Skeletal muscle cell (primary cell): ENCODE results near the gene PTDSS2.
"Not testable (repeated sequence)": the region's sequence is repeated elsewhere in the genome, so short reads cannot be mapped to it uniquely, and the experiment has no call there.

Experiments
- DNase-seq: peaks from one replicate; pipeline ENCODE4 v3.0.0-alpha.2; 2010; ENCODE audit warnings: low read depth
- H3K4me3 ChIP-seq: 2 replicates; pipeline ENCODE4 v1.5.1; 2011; ENCODE audit warnings: low read depth, mild to moderate bottlenecking, control low read depth, low read length, moderate library complexity

PTDSS2 gene

DNA sequence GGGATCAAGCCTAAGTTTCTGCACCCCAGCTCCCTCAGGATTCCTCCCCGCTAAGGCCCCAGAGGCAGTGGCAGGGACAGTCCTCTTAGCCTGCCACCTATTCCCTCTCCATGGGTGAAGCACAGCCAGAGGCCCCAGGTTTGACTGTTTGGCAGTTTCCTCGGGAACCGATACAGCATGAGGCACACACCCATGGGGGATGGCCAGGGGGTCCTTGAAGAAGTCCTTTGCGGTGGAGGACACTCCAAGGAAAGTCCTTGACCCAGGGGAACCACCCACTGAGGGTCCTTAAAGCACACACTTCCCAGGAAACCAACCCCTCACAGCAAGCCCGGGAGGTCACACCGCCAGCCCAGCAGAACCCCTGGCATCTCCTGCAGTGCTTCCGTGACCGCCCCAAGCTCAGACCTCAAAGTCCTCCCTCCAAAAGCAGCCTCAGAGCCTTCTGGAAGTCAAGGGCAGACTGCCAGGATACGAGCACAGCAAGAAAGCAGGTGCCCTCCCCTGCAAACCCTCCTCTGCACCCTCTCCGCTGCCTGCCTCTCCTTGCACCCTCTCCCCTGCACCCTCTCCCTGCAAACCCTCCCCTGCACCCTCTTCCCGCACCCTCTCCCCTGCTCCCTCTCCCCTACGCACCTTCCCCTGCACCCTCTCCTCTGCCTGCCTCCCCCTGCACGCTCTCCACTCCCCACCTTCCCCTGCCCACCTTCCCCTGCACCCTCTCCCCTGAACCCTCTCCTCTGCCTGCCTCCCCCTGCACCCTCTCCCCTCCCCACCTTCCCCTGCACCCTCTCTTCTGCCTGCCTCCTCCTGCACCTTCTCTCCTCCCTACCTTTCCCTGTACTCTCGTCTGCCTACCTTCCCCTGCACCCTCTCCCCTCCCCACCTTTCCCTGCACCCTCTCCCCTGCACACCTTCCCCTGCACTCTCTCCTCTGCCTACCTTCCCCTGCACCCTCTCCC, 36.7 kb upstream of the PTDSS2 start:
- no peak overlapping the region for H3K4me3 ChIP-seq
- DNase-seq: no peak

DNA sequence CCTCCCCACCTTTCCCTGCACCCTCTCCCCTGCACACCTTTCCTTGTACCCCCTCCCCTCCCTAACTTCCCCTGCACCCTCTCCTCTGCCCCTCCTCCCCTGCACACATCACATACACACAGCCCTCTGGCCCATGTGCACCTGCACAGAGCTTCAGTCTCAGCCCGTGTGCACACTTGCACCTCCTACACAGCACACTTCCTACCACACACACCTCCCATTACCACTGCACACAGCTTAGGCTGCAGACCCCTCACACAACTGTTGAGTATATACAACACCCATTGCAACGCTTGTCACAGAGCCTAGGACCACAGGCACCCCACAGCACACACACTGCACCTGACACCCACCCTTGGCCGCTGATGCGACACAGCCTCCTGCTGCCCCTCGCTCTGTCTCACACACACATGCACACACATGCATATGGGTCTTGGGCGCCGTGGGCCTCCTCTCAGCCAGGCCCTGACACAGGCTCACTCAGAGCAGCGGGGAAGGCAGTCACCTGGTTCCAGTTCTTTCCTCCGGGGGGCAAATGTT, 35.7 kb upstream of the PTDSS2 start:
- DNase-seq: no peak
- H3K4me3 ChIP-seq: no peak overlapping the region

DNA sequence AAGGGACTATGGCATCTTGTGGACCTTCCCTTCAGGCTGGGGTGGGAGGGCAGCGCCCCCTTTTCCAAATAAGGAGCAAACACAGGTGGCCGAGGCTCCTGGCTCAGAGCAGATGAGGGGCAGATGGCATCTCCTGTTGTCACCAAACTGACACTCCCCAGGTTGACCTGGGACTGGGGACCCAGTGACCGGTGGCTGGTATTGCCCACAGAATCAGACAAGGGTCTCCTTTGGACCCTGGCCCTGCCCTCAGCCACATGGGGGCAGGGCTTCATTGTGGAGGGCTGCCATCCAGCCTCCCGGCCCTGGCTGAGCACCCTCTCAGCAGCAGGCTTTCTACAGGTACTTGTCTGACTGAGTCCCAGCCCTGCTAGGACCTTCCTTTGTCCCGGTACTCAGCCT, 34.4 kb upstream of the PTDSS2 start:
- DNase-seq: no peak
- no peak overlapping the region for H3K4me3 ChIP-seq

DNA sequence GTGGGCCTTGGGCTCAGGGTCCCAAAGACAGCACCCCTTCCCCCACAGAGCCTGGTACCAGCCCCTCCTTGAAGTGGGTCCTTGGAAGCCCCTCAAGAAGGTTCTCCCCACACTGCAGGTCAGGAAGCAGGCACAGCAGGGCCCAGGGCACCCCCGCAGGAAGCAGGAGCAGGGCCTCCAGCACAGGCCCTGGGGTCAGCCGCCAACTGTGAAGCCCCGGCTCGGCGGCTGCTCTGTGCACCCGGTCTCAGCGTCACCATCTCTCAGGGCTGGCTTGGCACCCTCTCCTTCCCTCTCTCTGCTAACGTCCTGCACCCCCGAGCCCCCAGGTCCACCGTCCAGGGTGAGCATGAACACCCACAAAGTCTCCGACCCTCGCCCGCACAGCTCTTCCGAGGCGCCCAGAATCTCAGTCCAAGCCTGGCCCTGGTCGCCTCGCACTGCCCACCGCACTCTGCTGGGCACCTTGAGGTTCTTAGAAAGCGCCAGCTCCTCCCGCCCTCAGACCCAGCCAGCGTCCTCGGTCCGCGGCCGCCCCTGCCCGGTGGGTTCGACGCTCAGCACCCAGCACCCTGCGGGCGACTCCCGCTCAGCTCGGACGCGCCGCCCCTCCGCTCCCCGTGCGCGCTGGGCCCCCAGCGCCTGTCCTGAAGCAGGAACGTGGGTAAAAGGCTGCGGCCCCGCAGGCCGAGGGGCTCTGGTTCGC, 33.9 kb upstream of the PTDSS2 start:
- H3K4me3 ChIP-seq: peak overlapping the region; percentile 47
- no peak for DNase-seq

DNA sequence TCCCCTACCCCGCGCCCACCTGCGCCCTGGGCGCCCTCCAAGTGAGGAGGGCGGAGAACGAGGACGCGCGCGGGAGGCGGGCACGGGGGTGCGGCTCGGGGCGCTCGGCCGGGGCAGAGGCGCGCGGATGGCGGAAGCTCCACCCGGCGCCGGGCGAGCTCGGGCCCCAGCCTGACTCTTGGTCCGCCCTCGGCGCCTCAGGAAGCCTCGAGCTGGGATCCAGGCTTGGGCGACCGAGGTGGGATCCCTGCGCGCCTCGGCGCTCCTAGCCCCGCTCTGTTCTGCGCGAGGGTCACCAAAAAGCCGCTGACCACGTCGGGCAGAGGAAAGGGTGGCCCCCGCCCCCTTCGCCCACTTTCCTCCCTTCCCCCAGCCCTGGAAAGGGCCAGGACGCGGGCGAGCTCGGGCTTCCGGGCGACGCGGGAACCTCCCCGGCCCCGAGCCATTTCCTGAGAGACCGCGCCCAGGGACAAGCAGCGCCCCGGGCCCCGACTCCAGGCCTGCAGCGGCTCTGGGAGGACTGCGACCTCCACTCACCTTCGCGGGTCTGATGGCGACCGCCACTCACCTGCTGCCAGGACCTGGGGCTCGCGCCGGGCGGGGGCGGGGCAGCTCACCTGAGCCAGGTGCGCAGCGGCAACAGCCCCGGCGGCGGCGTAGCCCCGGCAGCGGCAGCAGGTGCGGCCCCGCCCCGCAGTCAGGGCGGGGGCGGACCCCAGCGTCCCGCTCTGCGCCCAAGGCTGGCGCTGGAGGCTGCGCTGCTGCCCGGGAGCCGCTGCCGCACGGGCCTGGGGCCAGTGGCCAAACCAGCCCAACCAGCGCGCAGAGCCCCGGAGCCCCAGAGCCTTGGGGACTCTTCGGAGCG, 33.1 kb upstream of the PTDSS2 start:
- H3K4me3 ChIP-seq: peak overlapping the region; percentile 47
- DNase-seq: no peak

DNA sequence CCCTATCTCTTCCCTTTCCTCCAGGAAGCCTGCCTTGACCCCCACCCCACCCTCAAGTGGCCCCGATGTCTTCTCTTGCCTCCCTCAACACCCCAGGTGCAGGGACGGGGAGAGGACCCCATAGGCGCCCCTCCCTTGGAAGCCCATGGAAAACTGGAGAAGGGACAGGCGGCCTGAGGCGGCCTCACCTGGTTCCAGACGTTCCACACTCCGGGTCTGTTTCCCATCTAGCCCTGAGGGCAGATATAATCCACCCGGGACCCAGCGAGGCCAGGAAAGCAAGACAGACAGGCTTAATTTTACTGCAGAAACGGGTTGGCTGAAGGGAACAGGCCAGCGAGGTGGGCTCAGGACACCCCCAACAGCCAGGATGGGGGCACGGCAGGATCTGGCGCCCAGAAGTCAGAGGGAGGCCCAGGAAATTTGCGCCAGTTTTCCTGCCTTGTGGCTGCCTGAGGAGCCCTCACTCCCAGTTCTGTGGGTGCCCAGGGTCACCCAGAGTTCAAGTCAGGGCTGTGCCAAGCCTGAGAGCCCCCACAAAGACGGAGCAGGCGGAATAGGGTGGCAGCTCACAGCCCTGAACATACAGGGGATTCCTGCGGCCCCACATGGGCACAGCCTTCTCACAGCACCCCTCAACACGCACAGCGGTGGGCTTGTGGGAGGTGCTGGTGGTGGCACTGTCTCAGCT, 32.3 kb upstream of the PTDSS2 start:
- DNase-seq: no peak
- no peak overlapping the region for H3K4me3 ChIP-seq

DNA sequence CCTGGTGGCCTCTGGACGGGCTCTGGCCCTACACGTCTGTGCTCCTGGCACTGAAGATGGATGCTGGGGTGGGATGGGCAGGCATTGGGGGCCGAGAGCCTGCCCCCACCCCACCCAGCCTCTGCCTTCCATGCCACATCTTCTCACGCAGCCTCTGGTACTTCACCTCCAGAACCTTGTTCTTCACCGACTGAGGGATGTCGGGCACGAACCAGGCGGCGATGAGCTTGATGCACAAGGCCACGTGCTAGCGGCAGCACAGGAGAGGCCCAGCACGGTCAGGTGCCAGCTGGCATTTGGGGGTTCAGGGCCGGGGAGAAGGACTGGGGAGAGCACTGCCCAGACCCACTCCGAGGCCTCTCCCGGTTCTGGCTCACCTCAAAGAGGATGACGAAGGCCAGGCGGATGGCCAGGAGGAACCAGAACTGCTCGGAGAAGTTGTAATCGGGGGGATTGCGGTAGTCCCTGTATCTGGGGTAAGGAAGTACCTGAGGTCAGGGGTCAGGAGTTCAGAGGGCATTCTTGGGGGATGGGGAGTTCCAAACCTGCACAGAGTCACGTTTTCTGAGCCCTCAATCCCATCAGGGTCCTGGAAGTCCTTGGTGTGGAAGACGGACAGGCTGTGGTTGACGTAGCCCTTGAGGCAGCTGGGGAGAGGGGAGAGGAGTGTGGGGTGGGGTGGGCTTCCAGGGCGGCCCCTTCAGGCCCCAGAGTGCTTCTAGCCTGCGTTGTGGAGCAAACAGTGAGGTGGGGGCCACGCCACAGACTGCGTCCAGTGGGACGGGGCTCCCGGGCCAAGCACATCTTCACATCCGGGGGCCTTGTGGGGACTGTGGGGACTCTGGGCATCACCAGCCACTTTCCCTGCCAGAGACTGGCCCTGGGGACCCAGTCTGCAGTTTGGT, 31.5 kb upstream of the PTDSS2 start:
- no peak for DNase-seq
- no peak overlapping the region for H3K4me3 ChIP-seq

DNA sequence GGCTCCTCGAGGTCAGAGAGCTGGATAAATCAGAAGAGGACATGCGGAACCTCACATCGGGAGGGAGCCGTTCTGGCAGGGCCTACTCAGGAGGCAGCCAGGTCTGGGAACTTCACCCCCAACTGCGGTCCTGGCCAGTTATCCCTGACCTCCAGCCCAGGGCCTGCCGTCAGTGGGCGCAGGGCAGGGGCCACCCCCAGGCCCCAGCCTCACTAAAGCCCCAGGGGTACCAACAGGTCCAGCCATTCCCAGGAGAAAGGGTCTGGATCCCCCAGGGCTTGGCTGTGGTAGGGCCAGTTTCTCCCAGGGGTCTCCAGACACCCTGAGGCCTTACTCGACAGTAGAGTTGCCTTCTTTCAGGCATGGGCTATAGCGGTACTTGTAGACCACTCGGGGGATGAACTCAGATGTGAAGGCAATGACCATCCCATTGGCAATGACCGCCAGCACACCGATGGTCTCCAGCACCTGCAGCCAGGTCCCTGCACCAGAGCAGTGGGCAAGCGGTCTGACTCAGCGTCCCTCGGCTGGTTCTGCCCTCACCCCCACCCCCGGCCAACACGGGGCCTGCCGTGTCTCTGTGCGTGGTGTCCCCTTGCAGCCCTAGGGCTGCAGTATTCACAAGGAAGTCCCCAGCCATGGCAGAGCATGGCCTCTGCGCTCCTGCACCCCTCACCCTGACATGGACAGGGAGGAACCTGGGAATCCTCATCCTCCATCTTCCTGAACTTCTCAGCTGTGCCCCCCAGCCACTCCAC, 30.7 kb upstream of the PTDSS2 start:
- H3K4me3 ChIP-seq: no peak overlapping the region
- no peak for DNase-seq

DNA sequence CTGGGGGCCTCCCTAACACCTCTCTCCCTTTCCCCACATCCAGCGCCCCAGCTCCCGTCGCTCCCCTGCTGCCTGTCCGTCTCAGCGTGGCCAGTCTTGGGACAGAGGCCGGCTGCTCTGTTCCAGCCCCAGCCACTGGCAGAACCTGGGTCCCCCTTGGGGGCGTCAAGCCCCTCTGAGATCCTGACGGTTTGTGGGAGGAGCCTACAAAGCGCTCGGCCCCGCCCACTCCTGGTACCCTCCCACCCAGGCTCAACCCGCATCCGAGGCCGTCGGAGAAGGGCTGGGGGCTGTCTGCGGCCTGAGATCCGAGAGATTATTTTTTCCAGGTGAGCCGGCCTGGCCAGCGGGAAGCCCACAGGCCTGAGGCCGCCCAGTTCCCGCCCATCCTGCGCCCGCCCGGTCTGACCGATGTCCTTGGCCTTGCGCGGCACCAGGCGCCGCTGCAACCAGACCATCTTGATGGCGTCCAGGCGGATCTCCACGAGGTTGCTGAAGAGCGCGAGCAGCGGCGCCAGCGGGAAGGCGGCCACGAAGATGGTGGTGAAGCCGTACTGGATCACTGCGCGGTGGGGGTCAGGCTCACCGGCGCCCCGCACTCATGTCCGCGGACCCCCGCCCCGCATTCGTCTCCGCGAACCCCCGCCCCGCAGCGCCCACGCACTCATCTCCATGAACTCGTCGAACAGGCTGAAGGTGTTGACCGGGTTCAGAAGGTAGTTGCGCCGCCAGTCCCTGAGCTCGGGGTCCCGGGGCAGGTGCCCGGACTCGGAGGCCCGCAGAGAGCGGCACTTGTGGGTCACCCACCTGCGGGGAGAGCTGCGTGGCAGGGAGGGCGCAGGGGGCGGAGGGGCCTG, 29.8 kb upstream of the PTDSS2 start:
- H3K4me3 ChIP-seq: no peak overlapping the region
- DNase-seq: no peak

DNA sequence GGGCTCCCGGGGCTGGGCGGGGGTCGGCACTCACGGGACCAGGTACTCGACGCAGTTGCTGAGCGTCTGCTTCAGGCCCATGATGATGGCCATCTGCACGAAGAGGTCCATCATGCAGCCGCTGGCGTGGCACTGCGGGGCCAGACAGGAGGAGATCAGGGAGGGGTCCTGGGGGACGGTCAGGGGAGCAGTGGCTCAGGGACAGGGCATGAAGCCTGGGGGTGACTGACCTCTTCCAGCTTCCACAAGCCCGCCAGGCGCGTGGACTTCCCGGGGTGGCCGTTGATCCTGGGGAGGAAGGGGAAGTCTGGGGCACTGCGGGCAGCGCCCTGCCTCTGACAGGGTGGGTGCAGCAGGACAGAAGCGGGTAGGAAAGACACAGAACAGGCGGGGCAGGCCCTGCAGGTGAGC, 29.2 kb upstream of the PTDSS2 start:
- H3K4me3 ChIP-seq: no peak overlapping the region
- no peak for DNase-seq

DNA sequence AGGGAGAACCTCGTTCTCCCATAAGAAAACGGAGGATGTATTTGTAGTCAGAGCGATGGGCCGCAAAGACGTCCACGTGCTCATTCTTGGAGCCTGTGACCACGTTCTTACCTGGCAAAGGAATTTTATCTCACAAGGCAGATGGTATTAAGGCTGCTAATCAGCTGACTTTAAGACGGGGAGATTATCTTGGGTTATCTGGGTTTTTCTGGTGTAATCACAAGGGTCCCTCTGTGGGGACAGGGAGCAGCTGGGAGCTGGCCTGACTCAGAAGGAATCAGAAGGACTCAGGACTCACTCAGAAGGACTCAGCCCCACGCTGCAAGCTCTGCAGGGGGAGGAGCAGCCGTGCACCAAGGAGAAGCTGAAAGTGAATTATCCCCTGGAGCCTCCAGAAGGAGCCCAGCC, 27.8 kb upstream of the PTDSS2 start:
- H3K4me3 ChIP-seq: no peak overlapping the region
- no peak for DNase-seq

DNA sequence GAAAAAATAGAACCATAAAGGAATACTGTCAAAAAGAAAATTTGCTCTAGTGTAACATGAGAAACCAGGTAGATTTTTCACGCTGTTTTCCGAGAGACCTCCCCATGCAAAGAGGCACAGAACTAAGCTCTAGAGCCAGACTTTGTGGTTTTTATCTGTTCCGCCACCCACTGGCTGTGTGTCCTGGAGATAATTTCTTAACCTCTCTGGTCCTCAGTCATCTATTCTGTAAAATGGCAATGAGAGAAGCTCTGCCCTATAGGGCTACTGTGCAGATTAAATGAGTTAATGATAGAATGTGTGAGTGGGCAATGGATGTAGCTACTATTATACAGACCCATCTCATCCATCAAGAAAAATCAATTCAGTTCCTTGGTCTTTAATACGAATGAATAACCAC, 25.8 kb upstream of the PTDSS2 start:
- no peak for DNase-seq
- no peak overlapping the region for H3K4me3 ChIP-seq

DNA sequence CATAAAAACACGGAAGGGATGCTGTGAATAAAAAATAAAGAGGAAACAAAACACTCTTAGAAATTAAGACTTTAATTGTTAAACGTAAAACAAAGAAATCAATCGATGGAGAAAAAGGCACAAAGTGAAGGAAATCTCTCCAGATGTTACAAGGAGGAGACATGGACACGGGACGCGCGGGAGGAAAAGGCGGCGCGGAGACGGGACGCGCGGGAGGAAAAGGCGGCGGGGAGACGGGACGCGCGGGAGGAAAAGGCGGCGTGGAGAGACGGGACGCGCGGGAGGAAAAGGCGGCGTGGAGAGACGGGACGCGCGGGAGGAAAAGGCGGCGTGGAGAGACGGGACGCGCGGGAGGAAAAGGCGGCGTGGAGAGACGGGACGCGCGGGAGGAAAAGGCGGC, 25.3 kb upstream of the PTDSS2 start:
- not testable (repeated sequence) for DNase-seq, H3K4me3 ChIP-seq

DNA sequence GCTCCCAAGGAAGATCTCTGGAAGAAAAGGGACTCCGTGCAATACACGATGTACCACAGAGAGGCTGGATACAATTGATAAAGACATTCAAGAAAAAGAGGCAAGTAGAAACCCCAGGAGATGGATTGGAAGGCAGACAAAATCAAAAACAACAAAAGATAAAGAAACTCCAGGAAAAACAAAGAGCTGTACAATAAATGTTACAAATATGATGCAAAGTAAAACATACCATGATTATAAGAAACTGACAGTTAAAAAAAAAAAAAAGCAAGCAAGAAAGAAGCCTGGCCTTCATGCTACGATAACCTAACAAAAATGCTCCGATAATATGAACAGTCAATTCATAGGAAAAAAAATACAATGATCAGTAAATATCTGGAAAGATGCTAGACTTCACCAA, 24.8 kb upstream of the PTDSS2 start:
- H3K4me3 ChIP-seq: no peak overlapping the region
- DNase-seq: no peak

DNA sequence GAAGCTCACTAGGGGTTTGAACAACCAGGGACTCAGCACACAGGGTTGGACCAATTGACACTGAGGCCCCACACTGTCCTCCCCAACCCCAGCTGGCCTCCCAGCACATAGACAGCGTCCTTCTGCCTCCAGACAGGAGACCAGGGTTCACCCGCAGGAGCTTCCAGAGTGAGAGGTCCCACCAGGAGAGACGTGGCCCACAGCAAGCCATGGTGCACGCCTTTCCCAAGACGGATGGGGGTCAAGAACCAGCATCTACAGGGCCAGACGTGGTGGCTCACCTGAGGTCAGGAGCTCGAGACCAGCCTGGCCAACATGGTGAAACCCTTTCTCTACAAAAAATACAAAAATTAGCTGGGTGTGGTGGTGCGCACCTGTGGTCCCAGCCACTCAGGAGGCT, 23.2 kb upstream of the PTDSS2 start:
- no peak overlapping the region for H3K4me3 ChIP-seq
- DNase-seq: no peak

DNA sequence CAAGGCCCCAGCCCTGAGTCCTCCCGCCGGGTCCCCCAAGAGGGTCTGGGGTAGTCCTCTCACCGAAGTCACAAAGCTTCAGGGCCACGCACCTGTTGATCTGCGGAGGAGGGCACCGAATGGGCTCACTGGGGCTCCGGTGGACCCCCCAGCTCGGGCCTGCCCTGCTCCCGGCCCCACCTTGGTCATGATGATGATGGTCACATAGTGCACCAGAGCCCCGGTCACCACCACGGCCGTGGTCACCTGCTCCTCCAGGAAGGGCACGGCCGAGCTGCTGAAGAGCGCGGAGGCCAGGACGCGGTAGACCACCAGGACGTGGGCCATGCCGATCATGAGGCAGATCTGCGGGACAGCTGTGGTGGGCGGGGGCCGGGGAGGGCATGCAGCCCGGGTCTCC, 21.8 kb upstream of the PTDSS2 start:
- no peak for DNase-seq
- no peak overlapping the region for H3K4me3 ChIP-seq

DNA sequence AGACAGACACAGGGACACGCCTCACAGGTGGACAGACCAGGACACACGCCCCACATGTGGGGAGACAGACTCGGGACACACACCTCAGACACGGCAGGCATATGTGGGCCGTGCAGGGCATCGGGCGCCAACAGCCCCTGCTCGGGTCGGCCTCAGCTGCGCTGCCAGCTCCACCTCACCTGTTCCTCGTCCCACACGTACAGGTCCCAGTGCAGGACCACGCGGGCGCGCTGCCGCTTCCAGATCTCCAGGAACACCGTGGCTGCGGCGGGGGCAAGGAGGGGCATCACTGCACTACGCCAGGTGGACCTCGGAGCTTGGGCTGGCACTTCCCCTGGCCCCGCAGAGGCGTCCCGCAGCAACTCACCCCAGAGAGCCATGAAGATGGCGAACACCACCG, 20.7 kb upstream of the PTDSS2 start:
- DNase-seq: no peak
- no peak overlapping the region for H3K4me3 ChIP-seq
